H9 (cell line): ENCODE data around the gene MOB4. TPM values are rescaled to one million over a fixed set of nuclear protein-coding genes. Genes with fewer than 3 reads are reported as not detected.

Experiments
- DNase-seq: peaks from one replicate; pipeline ENCODE4 v3.0.0-alpha.2; 2017
- H2AFZ ChIP-seq: one replicate; pipeline ENCODE4 v1.6.1; 2013; ENCODE audit warnings: mild to moderate bottlenecking, low read length, control low read depth, moderate library complexity
- H2AK5ac ChIP-seq: 2 replicates; pipeline ENCODE4 v1.6.1; 2013; ENCODE audit warnings: low read length, control low read depth, mixed read lengths; ENCODE audit not compliant: insufficient read length
- H2BK120ac ChIP-seq: one replicate; pipeline ENCODE4 v1.6.1; 2013; ENCODE audit warnings: low read depth, mild to moderate bottlenecking, low read length, control low read depth, inconsistent platforms; ENCODE audit not compliant: poor library complexity, severe bottlenecking
- H2BK12ac ChIP-seq: 2 replicates; pipeline ENCODE4 v1.6.1; 2013; ENCODE audit warnings: low read length, control low read depth, mixed read lengths, low read depth; ENCODE audit not compliant: insufficient read length
- H2BK15ac ChIP-seq: 2 replicates; pipeline ENCODE4 v1.6.1; 2013; ENCODE audit warnings: low read depth, low read length, control low read depth
- H2BK20ac ChIP-seq: one replicate; pipeline ENCODE4 v1.6.1; 2013; ENCODE audit warnings: low read depth, mild to moderate bottlenecking, low read length, control low read depth, inconsistent platforms; ENCODE audit not compliant: poor library complexity, severe bottlenecking
- H2BK5ac ChIP-seq: 2 replicates; pipeline ENCODE4 v1.6.1; 2013; ENCODE audit warnings: low read length, control low read depth, mixed read lengths; ENCODE audit not compliant: insufficient read length
- H3K14ac ChIP-seq: 2 replicates; pipeline ENCODE4 v1.6.1; 2013; ENCODE audit warnings: low read length, control low read depth; ENCODE audit not compliant: insufficient read depth
- H3K18ac ChIP-seq: 2 replicates; pipeline ENCODE4 v1.6.1; 2013; ENCODE audit warnings: low read depth, mild to moderate bottlenecking, mixed read lengths, low read length, control low read depth; ENCODE audit not compliant: insufficient read length
- H3K23ac ChIP-seq: 2 replicates; pipeline ENCODE4 v1.6.1; 2013; ENCODE audit warnings: low read length, control low read depth, mixed read lengths, low read depth; ENCODE audit not compliant: insufficient read length
- H3K23me2 ChIP-seq: 2 replicates; pipeline ENCODE4 v1.6.1; 2013; ENCODE audit warnings: low read depth, mild to moderate bottlenecking, mixed read lengths, low read length, control low read depth; ENCODE audit not compliant: insufficient read length, poor library complexity, severe bottlenecking
- H3K27ac ChIP-seq: 2 replicates; pipeline ENCODE4 v1.5.1; 2013; ENCODE audit warnings: low read length, control low read depth, mixed read lengths, low read depth; ENCODE audit not compliant: insufficient read length
- H3K27me3 ChIP-seq: 2 replicates; pipeline ENCODE4 v1.6.1; 2013; ENCODE audit warnings: low read length, control low read depth, inconsistent platforms; ENCODE audit not compliant: insufficient read depth
- H3K4ac ChIP-seq: 2 replicates; pipeline ENCODE4 v1.6.1; 2013; ENCODE audit warnings: low read depth, mild to moderate bottlenecking, control low read depth, inconsistent platforms, low read length, moderate library complexity
- H3K4me1 ChIP-seq: 2 replicates; pipeline ENCODE4 v1.6.1; 2013; ENCODE audit warnings: low read length, control low read depth, inconsistent platforms; ENCODE audit not compliant: insufficient read depth
- H3K4me2 ChIP-seq: 2 replicates; pipeline ENCODE4 v1.6.1; 2013; ENCODE audit warnings: low read length, control low read depth, mixed read lengths; ENCODE audit not compliant: insufficient read length, insufficient read depth
- H3K56ac ChIP-seq: 2 replicates; pipeline ENCODE4 v1.6.1; 2013; ENCODE audit warnings: low read depth, mild to moderate bottlenecking, mixed read lengths, low read length, control low read depth; ENCODE audit not compliant: insufficient read length
- H3K79me1 ChIP-seq: 2 replicates; pipeline ENCODE4 v1.6.1; 2013; ENCODE audit warnings: low read depth, mild to moderate bottlenecking, moderate library complexity, low read length, control low read depth, inconsistent platforms; ENCODE audit not compliant: insufficient read depth, poor library complexity, severe bottlenecking
- H3K79me2 ChIP-seq: 2 replicates; pipeline ENCODE4 v1.6.1; 2013; ENCODE audit warnings: low read length, control low read depth, inconsistent platforms; ENCODE audit not compliant: insufficient read depth
- H3K9ac ChIP-seq: 2 replicates; pipeline ENCODE4 v1.6.1; 2013; ENCODE audit warnings: low read length, control low read depth, mixed read lengths; ENCODE audit not compliant: insufficient read length; ENCODE audit errors: extremely low read depth
- H3K9me3 ChIP-seq: one replicate; pipeline ENCODE4 v1.6.1; 2013; ENCODE audit warnings: low read depth, low read length, inconsistent platforms; ENCODE audit not compliant: control insufficient read depth
- H3T11ph ChIP-seq: one replicate; pipeline ENCODE4 v1.6.1; 2013; ENCODE audit warnings: mild to moderate bottlenecking, low read length, control low read depth, inconsistent platforms
- H4K20me1 ChIP-seq: one replicate; pipeline ENCODE4 v1.6.1; 2013; ENCODE audit not compliant: control insufficient read depth, insufficient read length, insufficient read depth
- H4K5ac ChIP-seq: 2 replicates; pipeline ENCODE4 v1.6.1; 2013; ENCODE audit warnings: low read depth, mild to moderate bottlenecking, mixed read lengths, low read length, control low read depth; ENCODE audit not compliant: insufficient read length
- H4K8ac ChIP-seq: replicated peaks from 2 replicates; pipeline ENCODE4 v1.6.1; 2013; ENCODE audit warnings: low read length, control low read depth, mixed read lengths, low read depth; ENCODE audit not compliant: insufficient read length
- H4K91ac ChIP-seq: 2 replicates; pipeline ENCODE4 v1.6.1; 2013; ENCODE audit warnings: low read depth, mild to moderate bottlenecking, moderate library complexity, mixed read lengths, low read length, control low read depth; ENCODE audit not compliant: insufficient read length
- H3K27ac Mint-ChIP-seq, 3 experiments: 2 replicates in 2 of 3; 3 replicates in 1 of 3; pipeline ENCODE4 v1.8.0; 2020 to 2021; ENCODE audit warnings: mixed read lengths in 3 of 3, mild to moderate bottlenecking in 1 of 3, moderate library complexity in 1 of 3
- H3K27me3 Mint-ChIP-seq: 2 replicates; pipeline ENCODE4 v1.8.0; 2021; ENCODE audit warnings: low read depth, mild to moderate bottlenecking, moderate library complexity, mixed read lengths
- H3K36me3 Mint-ChIP-seq, 3 experiments: 2 replicates in 2 of 3; 3 replicates in 1 of 3; pipeline ENCODE4 v1.8.0; 2020 to 2021; ENCODE audit warnings: low read depth in 3 of 3, mixed read lengths in 3 of 3; ENCODE audit not compliant: insufficient read depth in 1 of 3
- H3K4me1 Mint-ChIP-seq, 2 experiments: 2 replicates each; pipeline ENCODE4 v1.8.0; 2020; ENCODE audit warnings: mixed read lengths in 2 of 2
- H3K4me3 Mint-ChIP-seq, 2 experiments: 2 replicates in 1 of 2; 3 replicates in 1 of 2; pipeline ENCODE4 v1.8.0; 2020 to 2021; ENCODE audit warnings: mild to moderate bottlenecking in 2 of 2, mixed read lengths in 2 of 2, moderate library complexity in 1 of 2
- H3K9me3 Mint-ChIP-seq, 2 experiments: 2 replicates in 1 of 2; 3 replicates in 1 of 2; pipeline ENCODE4 v1.8.0; 2020; ENCODE audit warnings: mild to moderate bottlenecking in 2 of 2, mixed read lengths in 2 of 2, moderate library complexity in 1 of 2
- CTCF ChIP-seq: fragments of 200-600 bp; sonication (generic); conservative IDR thresholded peaks from 3 replicates; pipeline ENCODE4 v1.8.0; 2021; ENCODE audit warnings: antibody characterized with exemption, mild to moderate bottlenecking
- WGBS: extraction: QIAGEN DNeasy Blood & Tissue Kit; methylation state at CpG from one replicate; pipeline ENCODE4 v1.1.7; 2013; ENCODE audit warnings: missing lambda C conversion rate, low lambda C conversion rate, mixed read lengths; ENCODE audit not compliant: insufficient read length; ENCODE audit errors: extremely low coverage; 5-methylcytosine and 5-hydroxymethylcytosine counted together
- total RNA-seq: library from RNA; stranded (reverse); gene quantifications from 2 replicates; pipeline ENCODE4 v1.2.1, GENCODE V29; 2021

The MOB4 gene
- total RNA-seq, 1 experiment from 2014 or later: 57.6 TPM

- Histone ChIP-seq H3K27ac (peak overlapping the region; percentile 27), H4K20me1 (no peaks in the 10 kb centered on the region), H4K8ac (no peak overlapping the region), H2BK15ac (no peak overlapping the region), H2AK5ac (no peak overlapping the region), H3K4me2 (peak overlapping the region; percentile 84), H3K27me3 (no peaks in the 10 kb centered on the region), H3K14ac (peak overlapping the region; percentile 59), H3K18ac (peak overlapping the region; percentile 71), H4K91ac (no peak overlapping the region), H2BK120ac (no peak overlapping the region), H3K79me2 (peaks cover 48% of the 10 kb centered on the region; the same call in 1 of the 2 replicates), H2AFZ (no peak overlapping the region), H2BK12ac (no peak overlapping the region), H4K5ac (no peak overlapping the region), H3T11ph (no peak overlapping the region), H3K23ac (no peak overlapping the region), H3K4me1 (no peaks in the 10 kb centered on the region; the same call in 1 of the 2 replicates), H3K9ac (peak overlapping the region; percentile 98), H3K23me2 (peaks cover 6% of the 10 kb centered on the region), H2BK20ac (no peak overlapping the region), H3K79me1 (no peaks in the 10 kb centered on the region), H3K4ac (no peak overlapping the region), H3K56ac (no peak overlapping the region), H2BK5ac (no peak overlapping the region), H3K9me3 (no peaks in the 10 kb centered on the region)
- H3K9me3 Mint-ChIP-seq: no peaks in the 10 kb centered on the region; a peak in 1 of 5 replicates
- H3K27ac Mint-ChIP-seq: peak overlapping the region; percentile 98 to 99 (median 99)
- H3K27me3 Mint-ChIP-seq: no peaks in the 10 kb centered on the region
- H3K4me3 Mint-ChIP-seq: peak overlapping the region; percentile 98 to 99
- no peak for DNase-seq
- H3K4me1 Mint-ChIP-seq: peaks cover 35 to 38% of the 10 kb centered on the region in 2 experiments
- peaks cover 66 to 86% (median 80%) of the 10 kb centered on the region in 3 experiments for H3K36me3 Mint-ChIP-seq
- no CpG with 5 or more reads among the region's 30 CpGs for WGBS
- no peak for TF ChIP-seq CTCF
These were observed 15.2 kb upstream of the MOB4 start for GRCh38 chr2:197500503-197501131.
